ENCODE measurements around the gene DSCAML1.

DSCAML1 gene

GRCh38 chr11:117654281-117655255 is 142.4 kb downstream of the DSCAML1 start:
- no peak for TF ChIP-seq CTCF (IDR thresholded peaks at IDR 0.05; ENCODE audit: low read depth, low read length, missing control alignments)
- H3K4me3 ChIP-seq (replicated peaks; ENCODE audit: low read depth, low read length) = no peak overlapping the region
- no peak for DNase-seq (ENCODE audit: extremely low read depth, low read depth)

GRCh38 chr11:117652521-117652920 is 144.5 kb downstream of the DSCAML1 start:
- no peak overlapping the region for H3K4me3 ChIP-seq (replicated peaks; ENCODE audit: low read depth, low read length)
- no peak for TF ChIP-seq CTCF (IDR thresholded peaks at IDR 0.05; ENCODE audit: low read depth, low read length, missing control alignments)
- DNase-seq (ENCODE audit: extremely low read depth, low read depth) = no peak

GRCh38 chr11:117649296-117650055 is 147.5 kb downstream of the DSCAML1 start:
- no peak for DNase-seq (ENCODE audit: extremely low read depth, low read depth)
- H3K4me3 ChIP-seq (replicated peaks; ENCODE audit: low read depth, low read length) = no peak overlapping the region
- TF ChIP-seq CTCF (IDR thresholded peaks at IDR 0.05; ENCODE audit: low read depth, low read length, missing control alignments) = no peak

GRCh38 chr11:117647872-117648271 is 149.1 kb downstream of the DSCAML1 start:
- no peak for TF ChIP-seq CTCF (IDR thresholded peaks at IDR 0.05; ENCODE audit: low read depth, low read length, missing control alignments)
- no peak for DNase-seq (ENCODE audit: extremely low read depth, low read depth)
- no peak overlapping the region for H3K4me3 ChIP-seq (replicated peaks; ENCODE audit: low read depth, low read length)

- no peak for TF ChIP-seq CTCF (IDR thresholded peaks at IDR 0.05; ENCODE audit: low read depth, low read length, missing control alignments)
- H3K4me3 ChIP-seq (replicated peaks; ENCODE audit: low read depth, low read length) = no peak overlapping the region
- no peak for DNase-seq (ENCODE audit: extremely low read depth, low read depth)
Measured at GRCh38 chr11:117647207-117647606, 149.8 kb downstream of the DSCAML1 start.

GRCh38 chr11:117646411-117646810 is 150.6 kb downstream of the DSCAML1 start:
- TF ChIP-seq CTCF (IDR thresholded peaks at IDR 0.05; ENCODE audit: low read depth, low read length, missing control alignments) = no peak
- no peak for DNase-seq (ENCODE audit: extremely low read depth, low read depth)
- no peak overlapping the region for H3K4me3 ChIP-seq (replicated peaks; ENCODE audit: low read depth, low read length)
